GM12873 (cell line): ENCODE measurements around the gene FOXF2.

Experiments used
- TF ChIP-seq, protein P1 (sequence below): IDR thresholded peaks from 2 replicates; pipeline ENCODE4 v1.5.1; 2012; ENCODE audit warnings: low read depth, mild to moderate bottlenecking, moderate library complexity, low read length, control low read depth; ENCODE audit not compliant: insufficient read depth; ENCODE audit errors: missing control alignments

FOXF2 gene

DNA sequence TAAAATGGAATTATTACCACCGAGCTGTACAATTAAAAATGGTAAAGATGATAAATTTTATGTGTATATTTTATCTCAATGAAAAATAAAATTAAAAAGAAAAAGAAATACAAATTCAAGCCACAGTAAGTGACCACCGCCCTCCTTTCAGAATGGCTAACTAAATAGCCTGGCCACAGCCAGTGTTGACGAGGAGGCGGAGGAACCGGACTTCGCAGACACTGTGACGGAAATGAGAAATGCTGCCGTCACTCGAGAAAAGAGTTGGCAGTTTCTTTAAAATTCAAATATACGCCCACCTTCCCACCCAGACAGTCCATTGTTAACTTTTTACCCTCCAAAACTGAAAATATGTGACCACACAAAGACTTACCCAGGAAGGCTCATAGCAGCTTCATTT, 50.0 kb downstream of the FOXF2 start:
- TF ChIP-seq, protein P1, sequence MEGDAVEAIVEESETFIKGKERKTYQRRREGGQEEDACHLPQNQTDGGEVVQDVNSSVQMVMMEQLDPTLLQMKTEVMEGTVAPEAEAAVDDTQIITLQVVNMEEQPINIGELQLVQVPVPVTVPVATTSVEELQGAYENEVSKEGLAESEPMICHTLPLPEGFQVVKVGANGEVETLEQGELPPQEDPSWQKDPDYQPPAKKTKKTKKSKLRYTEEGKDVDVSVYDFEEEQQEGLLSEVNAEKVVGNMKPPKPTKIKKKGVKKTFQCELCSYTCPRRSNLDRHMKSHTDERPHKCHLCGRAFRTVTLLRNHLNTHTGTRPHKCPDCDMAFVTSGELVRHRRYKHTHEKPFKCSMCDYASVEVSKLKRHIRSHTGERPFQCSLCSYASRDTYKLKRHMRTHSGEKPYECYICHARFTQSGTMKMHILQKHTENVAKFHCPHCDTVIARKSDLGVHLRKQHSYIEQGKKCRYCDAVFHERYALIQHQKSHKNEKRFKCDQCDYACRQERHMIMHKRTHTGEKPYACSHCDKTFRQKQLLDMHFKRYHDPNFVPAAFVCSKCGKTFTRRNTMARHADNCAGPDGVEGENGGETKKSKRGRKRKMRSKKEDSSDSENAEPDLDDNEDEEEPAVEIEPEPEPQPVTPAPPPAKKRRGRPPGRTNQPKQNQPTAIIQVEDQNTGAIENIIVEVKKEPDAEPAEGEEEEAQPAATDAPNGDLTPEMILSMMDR, result no peak

- TF ChIP-seq, protein P1, result no peak
These were observed 53.6 kb downstream of the FOXF2 start for GRCh38 chr6:1442929-1443328.
